Measurements from ENCODE around the gene OR56A1.
A peak's percentile ranks its signal among the peaks of the same experiment; 100 is the strongest.
"Not testable (repeated sequence)": the region's sequence is repeated elsewhere in the genome, so short reads cannot be mapped to it uniquely, and the experiment has no call there.

The OR56A1 gene

DNA sequence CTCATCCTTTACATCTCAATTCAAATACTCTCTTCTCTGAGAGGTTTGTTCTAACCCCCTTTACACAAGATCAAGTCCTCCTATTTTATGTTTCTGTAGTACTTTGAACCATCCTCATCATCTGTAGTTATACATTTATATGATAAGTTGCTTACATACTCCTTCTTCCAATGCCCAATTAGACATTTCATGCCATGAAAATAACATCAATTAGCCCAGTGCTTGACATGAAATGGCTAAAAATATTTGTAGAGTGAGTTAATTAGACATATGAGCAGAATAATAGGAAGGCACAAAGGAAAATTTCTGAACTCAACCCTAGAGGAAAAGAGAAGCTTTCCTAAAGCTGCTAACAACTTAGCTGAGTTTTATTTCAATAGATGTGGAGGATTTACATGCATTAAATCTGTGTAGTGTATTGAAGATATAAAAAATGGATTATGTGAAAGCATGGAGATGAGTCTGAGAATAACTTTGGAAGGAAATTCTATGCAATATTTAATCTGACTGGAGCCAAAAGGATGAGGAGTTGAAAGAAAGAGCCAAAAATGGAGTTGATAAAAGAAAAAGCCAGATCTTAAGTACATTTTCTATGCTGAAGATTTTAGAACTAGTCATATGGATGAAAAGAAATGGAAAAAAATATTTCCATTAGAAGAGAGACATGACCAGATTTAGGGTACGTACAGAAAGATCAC, at the start of gene OR56A1:
OR56A1 (minus strand) TSS at position 51 of the 698 bp plus-strand sequence. CDS start 3,066 bp downstream, outside the sequence.
- no peak for DNase-seq

- no peak for DNase-seq
Observed at GRCh38 chr11:6079463-6079862, 48.9 kb upstream of the OR56A1 start.

GRCh38 chr11:6077723-6078122, 47.2 kb upstream of the OR56A1 start:
- no peak for DNase-seq

DNA sequence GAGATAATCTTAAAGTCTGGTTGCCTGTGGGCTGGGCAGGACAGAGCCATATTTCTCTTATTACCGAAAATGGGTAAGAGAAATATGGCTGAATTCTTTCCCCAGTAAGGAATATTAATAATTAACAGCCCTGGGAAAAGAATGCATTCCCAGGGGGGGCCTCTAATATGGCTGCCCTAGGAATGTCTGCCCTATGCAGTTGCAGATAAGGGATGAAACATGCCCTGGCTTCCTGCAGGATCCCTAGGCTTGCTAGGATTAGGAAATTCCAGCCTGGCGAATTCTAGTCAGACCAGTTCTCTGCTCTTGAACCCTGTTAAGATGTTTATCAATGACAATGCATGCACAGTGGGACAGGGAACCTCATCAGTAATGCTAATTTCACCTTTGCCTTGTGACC, 45.9 kb upstream of the OR56A1 start:
- DNase-seq, result not testable (repeated sequence)

- no peak for DNase-seq
Observed at GRCh38 chr11:6067502-6067901, 36.9 kb upstream of the OR56A1 start.

GRCh38 chr11:6062691-6063358, 32.3 kb upstream of the OR56A1 start:
- DNase-seq, result no peak

DNA sequence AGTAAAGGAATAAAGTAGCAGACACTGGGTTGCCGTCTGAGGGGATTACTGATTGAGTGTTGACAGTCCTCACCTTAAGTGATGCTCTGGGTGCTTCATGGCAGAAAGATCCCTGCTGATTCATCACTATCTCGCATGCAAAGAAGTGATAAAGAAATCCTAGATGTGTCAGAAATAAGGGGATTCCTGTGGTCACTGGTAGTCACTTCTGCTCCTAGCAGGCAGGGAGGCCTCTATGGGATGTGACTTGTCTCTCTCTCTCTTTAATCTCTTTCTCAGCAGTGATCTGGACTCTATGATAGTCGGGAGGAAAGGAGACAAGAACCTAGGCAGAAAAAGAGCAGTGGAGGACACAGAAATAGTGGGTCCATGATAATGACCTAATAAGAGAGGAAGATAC, 30.9 kb upstream of the OR56A1 start:
- no peak for DNase-seq

DNA sequence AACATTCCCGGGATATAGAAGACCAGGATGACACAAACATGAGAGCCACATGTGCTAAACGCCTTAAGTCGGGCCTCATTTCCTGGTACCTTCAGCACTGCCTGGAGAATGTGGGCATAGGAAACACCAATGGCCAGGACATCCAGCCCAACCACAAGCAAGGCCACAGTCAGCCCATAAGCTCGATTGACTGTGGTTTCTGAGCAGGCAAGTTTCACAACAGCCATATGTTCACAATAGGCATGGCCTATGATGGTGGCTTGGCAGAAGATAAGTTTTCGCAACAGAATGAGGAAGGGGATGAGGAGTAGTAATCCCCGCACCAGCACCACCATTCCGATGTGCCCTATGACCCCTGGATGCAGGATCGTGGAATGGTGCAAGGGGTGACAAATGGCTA, 26.9 kb upstream of the OR56A1 start:
- DNase-seq, result no peak

GRCh38 chr11:6055569-6055968, 25.0 kb upstream of the OR56A1 start:
- no peak for DNase-seq

DNA sequence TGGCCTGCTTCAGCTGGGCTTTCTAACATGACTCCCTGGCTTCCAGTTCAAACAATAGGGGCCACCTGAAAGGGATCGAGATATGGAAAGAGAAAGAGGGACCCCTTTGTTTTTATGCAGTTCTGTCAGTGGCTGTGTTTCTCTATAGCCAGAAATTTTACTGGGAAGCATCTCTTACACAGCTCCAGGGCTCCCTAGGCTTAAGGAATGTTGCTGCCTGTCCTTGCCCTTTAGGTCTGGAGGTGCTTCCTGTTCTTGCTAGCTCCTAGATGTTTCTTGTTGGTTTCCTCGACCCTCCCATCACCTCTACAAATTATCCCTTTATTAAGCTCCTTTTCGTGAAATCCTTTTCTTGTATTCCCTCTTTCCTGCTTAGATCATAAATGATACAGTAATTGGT, 21.8 kb upstream of the OR56A1 start:
- DNase-seq, result no peak

DNA sequence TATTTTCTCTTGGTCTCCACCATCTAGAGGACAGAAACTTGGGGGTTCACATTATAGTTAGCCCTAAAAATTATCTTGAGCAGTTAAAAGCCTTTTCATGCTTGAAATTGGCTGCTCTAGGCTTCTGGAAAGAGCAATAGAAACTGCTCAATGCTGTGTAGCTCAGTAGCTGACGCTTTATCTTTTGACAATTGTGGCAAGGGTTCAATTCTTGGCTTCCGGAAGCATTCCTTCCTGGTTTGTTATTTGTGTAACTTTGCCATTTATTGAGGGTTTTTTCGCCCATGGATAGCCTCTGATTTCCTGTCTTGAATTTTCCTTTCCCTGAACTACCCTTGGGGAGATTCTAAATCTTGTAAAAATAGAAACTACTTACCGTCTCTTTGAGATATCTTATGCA, 10.3 kb upstream of the OR56A1 start:
- no peak for DNase-seq

GRCh38 chr11:6027501-6027900, 3.1 kb downstream of the OR56A1 start:
- DNase-seq, result no peak

DNA sequence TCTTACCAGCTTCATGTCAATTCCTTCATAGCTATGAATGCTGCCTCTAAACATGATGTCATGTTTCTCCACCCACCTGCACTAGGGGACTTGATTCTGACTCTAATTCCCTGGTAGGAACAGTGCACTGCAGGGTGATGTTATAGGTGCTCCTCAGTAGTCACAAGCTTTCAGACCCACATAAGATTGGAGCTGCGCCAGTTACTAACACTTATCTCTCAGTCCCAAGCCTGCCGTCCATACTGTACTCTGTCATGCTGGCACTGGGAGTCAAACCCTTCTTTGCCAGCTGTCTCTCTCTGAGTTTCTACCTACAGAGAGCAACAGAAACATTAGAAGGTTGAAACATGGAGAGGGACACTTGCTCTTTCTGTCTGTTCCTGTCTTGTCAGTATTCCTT, 5.5 kb downstream of the OR56A1 start:
- DNase-seq, result no peak

- peak; percentile 10 for DNase-seq
Observed at GRCh38 chr11:6022956-6023355, 7.6 kb downstream of the OR56A1 start.

- DNase-seq, result no peak
Observed at GRCh38 chr11:6013042-6013441, 17.5 kb downstream of the OR56A1 start.

- DNase-seq, result no peak
Observed at GRCh38 chr11:6012035-6012668, 18.4 kb downstream of the OR56A1 start.

- DNase-seq, result no peak
Observed at GRCh38 chr11:6006846-6007245, 23.7 kb downstream of the OR56A1 start, which contains the start of gene OR56A4. Gene OR56A4, minus strand, starts transcription at chr11:6006946. Its CDS starts 3,954 bp downstream, at chr11:6002992.

- DNase-seq, result no peak
Observed at GRCh38 chr11:6006395-6006794, 24.2 kb downstream of the OR56A1 start.

DNA sequence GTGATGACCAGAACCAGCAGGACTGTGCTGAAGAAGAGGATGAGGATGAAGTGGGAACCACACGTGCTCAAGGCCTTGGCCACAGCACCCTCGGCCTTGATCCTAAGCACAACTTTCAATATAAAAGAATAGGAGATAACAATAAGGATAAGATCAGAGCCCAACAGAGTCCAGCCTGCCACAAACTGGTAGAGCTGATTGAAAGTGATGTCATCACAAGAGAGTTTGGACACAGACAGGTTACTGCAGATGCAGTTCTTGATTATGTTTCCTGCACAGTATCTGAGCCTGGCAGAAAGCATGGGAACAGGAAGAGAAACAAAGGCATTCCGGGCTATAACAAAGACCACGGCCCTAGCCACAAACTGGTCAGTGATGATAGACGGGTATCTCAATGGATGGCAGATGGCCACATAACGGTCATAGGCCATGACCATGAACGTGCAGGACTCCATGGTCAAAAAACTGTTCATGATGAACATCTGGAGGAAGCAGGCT, 28.3 kb downstream of the OR56A1 start:
- no peak for DNase-seq

GRCh38 chr11:5994791-5995190, 35.8 kb downstream of the OR56A1 start:
- no peak for DNase-seq

- DNase-seq, result no peak
Observed at GRCh38 chr11:5992604-5993251, 37.8 kb downstream of the OR56A1 start.

DNA sequence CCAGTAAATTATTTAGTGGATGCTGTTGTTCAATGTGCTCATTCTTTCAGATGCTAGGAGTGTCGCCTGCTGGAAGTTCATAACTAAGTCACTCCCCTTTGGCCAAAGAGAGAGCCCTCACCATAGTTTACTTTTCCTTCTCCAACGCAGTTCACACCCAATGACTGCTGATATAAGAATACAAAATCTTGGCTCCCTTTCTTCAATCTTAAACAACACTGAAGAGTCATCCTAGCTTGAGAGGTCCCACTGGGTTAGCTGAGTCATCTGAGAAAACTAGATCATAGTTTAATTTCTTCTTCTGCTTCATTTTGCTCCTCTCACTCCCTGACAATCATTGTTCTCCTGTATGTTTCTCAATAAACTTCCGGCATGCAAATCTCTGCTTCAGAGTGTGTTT, 38.4 kb downstream of the OR56A1 start:
- no peak for DNase-seq

GRCh38 chr11:5989203-5989602, 41.4 kb downstream of the OR56A1 start:
- DNase-seq, result no peak
